TTC549 (cell line): Measurements from ENCODE around the gene C12orf56.
"Not testable (repeated sequence)": the region's sequence is repeated elsewhere in the genome, so short reads cannot be mapped to it uniquely, and the experiment has no call there.

Experiments
- FAIRE-seq: peaks from 2 replicates; lab custom pipeline; 2012; peaks lifted over from hg19 to GRCh38; lab: Jason Lieb, UNC

The C12orf56 gene

DNA sequence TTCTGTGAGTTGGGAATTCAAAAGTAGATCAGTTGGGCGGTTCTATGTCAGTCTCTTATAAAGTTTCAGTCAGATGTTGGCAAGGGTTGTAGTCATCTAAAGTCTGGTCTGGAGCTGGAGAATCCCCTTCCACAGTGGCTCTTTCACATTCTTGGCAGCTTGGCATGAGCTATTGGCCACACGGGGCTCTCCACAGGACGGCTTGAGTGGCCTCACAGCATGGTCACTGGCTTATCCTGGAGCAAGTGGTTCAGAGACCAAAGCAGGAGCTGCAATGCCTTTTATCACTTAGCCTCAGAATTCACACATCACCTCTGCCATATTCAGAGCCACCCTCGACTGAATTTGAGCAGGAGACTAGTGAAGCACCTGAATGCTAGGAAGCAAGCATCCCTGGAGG lies 161.3 kb downstream of the C12orf56 start:
- no peak for FAIRE-seq

DNA sequence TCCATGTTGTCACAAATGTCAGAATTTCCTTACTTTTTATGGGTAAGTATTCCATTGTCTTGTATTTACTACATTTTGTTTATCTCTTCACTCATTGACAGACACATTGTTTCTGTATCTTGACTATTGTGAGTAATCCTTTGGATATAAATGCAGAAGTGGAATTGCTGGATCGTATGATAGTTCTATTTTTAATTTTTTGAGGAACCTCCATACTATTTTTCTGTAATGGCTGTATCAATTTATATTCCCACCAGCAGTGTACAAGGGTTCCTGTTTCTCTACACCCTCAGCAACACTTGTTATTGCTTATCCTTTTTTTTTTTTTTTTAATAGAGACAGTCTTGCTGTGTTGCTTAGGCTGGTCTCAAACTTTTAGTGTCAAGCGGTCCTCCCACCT lies 164.9 kb downstream of the C12orf56 start:
- no peak for FAIRE-seq

DNA sequence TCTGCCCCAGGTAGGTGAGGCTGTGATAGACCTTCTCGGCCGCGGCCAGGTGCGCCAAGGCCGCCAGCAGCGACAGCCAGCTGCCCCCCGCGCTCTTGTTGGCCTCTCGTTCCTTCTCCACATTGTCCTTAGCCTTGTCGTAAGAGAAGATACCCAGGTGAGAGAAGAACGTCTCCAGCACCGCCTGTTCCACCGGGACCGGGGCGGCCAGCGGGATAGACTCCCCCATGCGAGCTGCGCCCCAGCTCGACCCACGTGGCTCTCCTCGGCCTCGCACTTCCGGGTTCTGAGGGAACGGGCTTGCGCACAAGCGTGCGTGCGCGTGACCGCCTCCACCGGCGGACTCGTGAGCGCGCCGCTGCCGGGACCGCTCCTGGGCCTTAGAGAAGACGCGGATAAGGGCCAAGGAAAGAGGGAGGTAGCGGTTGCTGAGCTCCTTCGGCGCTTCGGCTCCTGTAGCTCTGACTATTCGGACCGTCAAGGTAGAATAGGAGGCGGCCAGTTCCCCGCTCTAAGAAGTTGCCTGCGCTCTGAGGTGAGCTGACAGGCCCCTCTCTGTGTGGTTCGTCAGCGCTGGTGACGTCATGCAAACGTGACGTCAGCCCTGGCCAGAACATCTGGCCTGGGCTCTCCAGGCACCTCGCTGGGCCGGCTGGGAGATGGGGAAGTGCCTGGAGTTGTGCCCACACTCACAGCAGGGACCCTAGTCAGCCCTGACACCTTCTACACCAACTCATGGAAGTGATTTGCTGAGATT lies 168.4 kb downstream of the C12orf56 start, which contains the start of gene KICS2:
KICS2 (minus strand) TSS at position 288 of the 757 bp plus-strand sequence; CDS start at position 229, 59 bp downstream.
- no peak for FAIRE-seq

DNA sequence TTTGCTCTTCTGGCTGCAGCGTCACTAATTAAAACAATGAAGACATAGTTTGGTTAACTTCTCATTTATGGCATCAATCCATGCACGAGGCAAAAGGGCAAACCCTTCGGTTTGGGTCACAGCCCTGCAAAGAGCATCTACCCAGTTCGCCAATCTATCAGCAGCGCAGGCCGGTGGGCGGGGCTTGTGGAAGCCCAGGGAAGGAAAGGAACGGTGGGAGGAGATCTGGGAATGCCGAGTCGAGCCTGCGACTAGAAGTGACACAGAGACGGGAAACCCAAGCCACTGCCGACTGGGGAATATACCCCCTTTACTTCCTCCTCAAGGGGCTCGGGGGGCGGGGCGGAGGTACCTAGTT lies 168.9 kb downstream of the C12orf56 start:
- FAIRE-seq: no peak

DNA sequence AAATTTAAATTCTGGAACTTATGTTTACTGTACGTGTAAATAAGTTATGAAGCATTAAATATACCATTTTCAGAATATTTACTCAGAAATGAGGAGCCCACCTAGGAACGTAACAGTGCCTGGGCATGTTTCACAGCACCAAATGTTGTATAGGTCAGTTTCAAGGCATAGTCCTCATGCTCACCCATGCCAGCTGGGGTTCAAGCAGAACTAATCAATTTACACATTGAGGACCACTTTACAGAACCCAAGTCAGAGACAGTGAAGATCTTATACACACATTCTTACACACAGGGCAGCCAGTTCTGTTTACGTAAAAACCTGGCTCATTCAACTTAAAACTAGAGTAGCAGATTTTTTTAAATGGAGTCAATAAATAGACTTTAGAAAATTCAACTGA lies 170.5 kb downstream of the C12orf56 start:
- FAIRE-seq: no peak

DNA sequence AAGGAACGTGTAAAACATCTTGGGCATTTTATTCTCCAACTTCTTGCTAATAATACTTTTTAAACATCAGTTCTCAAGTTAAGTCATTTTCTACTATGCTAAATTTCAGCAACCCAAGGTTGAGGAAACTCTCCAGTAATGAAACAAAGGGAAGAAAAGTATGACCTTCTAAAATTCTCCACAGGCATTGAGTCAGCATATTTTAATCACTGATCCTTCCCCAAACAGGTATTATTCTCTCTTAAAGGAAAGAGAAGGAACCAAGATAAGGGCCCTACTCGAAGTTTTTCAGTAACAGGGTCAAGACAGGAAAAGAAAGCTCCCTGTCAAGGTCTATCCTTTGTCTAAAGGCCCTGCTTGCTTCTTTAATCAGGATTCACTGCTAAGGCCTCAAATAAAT lies 171.4 kb downstream of the C12orf56 start:
- no peak for FAIRE-seq

DNA sequence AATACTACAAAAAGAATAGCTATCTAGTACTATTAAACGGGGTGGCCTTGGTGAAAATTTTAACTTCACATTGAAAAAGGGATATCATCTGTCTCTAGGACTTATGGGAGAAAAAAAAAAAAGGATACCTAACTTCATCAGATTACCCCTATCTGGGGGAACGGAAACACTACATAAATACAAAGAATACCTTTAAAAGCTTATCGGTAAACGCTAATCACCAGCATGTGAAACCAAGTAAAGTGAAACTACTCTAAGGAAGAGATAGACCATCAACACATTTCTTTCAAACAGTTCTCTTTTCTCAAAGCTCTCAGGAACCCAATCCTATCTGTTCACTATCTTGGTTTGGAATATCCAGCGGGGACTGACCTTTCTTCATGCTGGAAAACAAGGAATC lies 172.0 kb downstream of the C12orf56 start:
- FAIRE-seq: no peak

DNA sequence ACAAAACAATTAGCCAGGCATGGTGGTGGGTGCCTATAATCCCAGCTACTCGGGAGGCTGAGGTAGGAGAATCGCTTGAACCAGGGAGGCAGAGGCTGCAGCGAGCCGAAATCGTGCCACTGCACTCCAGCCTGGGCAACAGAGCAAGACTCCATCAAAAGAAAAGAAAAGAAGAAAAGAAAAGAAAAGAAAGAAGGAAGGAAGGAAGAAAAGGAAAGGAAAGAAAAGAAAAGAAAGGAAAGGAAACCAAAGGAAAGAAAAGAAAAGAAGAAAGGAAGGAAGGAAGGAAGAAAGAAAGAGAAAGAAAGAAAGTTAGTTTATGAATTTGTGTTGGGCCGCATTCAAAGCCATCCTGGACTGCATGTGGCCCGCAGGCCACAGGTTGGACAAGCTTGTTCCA lies 172.9 kb downstream of the C12orf56 start:
- FAIRE-seq: not testable (repeated sequence)

DNA sequence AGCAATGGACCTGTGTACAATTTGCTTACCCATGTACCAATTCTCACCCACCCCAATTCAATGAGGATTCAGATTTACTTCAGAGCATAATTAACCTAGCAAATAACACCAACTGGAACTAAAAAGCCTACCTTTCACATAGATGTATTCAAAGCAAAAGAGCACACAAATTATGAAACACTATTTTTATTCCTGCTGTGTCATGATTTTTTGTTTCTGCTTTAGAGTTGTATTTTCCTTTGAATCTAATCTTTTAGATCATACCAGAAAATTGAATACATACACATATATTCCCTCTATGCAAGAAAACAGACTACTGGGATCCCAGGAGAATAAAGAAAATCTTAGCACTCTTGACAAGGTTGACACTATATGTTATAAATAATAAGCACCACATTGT lies 174.3 kb downstream of the C12orf56 start:
- FAIRE-seq: no peak
